ENCODE data around the gene ADH1B.

The ADH1B gene

GRCh38 chr4:99314211-99314610 lies 7.0 kb downstream of the ADH1B start:
- TF ChIP-seq CTCF (IDR thresholded peaks at IDR 0.05) = no peak

- no peak for TF ChIP-seq CTCF (IDR thresholded peaks at IDR 0.05)
These were observed 10.8 kb downstream of the ADH1B start for GRCh38 chr4:99310389-99310788.

GRCh38 chr4:99305638-99306400 lies 15.4 kb downstream of the ADH1B start:
- no peak for TF ChIP-seq CTCF (IDR thresholded peaks at IDR 0.05)

GRCh38 chr4:99301376-99302164 lies 19.6 kb downstream of the ADH1B start:
- no peak for TF ChIP-seq CTCF (IDR thresholded peaks at IDR 0.05)

GRCh38 chr4:99300934-99301333 lies 20.3 kb downstream of the ADH1B start:
- TF ChIP-seq CTCF (IDR thresholded peaks at IDR 0.05) = no peak

GRCh38 chr4:99293357-99293756 lies 27.8 kb downstream of the ADH1B start:
- TF ChIP-seq CTCF (IDR thresholded peaks at IDR 0.05) = no peak

- TF ChIP-seq CTCF (IDR thresholded peaks at IDR 0.05) = no peak
These were observed 30.1 kb downstream of the ADH1B start, which contains the start of gene ADH1A for GRCh38 chr4:99290848-99291786. TSS of gene ADH1A (minus strand) at chr4:99290985. CDS start at chr4:99290914, 71 bp downstream.
